Suprapubic skin (tissue), 4 donors: ENCODE measurements around the gene RGS7BP. TPM values are rescaled to one million over a fixed set of nuclear protein-coding genes. Genes with fewer than 3 reads are reported as not detected.

Experiments used
- DNase-seq, 2 donors: peaks; one replicate each; pipeline ENCODE4 v3.0.0-alpha.2; 2019; ENCODE audit warnings: low spot score in 2 of 2
- H3K27ac ChIP-seq: fragments of 200-600 bp; sonication (generic); one replicate; pipeline ENCODE4 v1.5.1; 2019
- H3K27me3 ChIP-seq: fragments of 200-600 bp; sonication (generic); one replicate; pipeline ENCODE4 v1.5.1; 2019
- H3K36me3 ChIP-seq: fragments of 200-600 bp; sonication (generic); one replicate; pipeline ENCODE4 v1.5.1; 2019
- H3K4me1 ChIP-seq: fragments of 200-600 bp; sonication (generic); one replicate; pipeline ENCODE4 v1.5.1; 2019
- H3K4me3 ChIP-seq: fragments of 200-600 bp; sonication (generic); one replicate; pipeline ENCODE4 v1.5.1; 2019; ENCODE audit warnings: mild to moderate bottlenecking
- H3K9me3 ChIP-seq: fragments of 200-600 bp; sonication (generic); one replicate; pipeline ENCODE4 v1.5.1; 2019
- EP300 ChIP-seq: sonication (generic); formaldehyde crosslinking; IDR thresholded peaks from one replicate; pipeline ENCODE4 v1.6.1; 2017; ENCODE audit warnings: antibody characterized with exemption
- POLR2A ChIP-seq, 2 donors: fragments of 450-650 bp; IDR thresholded peaks; one replicate each; pipeline ENCODE4 v1.6.1; 2017; ENCODE audit warnings: antibody characterized with exemption in 2 of 2, mild to moderate bottlenecking in 2 of 2, moderate library complexity in 2 of 2
- POLR2AphosphoS5 ChIP-seq, 3 donors: sonication (generic); formaldehyde crosslinking; IDR thresholded peaks; one replicate each; pipeline ENCODE4 v1.6.1; 2017; ENCODE audit warnings: antibody characterized with exemption in 3 of 3
- WGBS: methylation state at CpG from one replicate; pipeline ENCODE4 v1.1.5; 2018; 5-methylcytosine and 5-hydroxymethylcytosine counted together
- total RNA-seq, 4 donors: library from RNA; depleted of rRNA; stranded (reverse); fragments of >200 nt; gene quantifications; one replicate each; pipeline ENCODE4 v1.1.0, GENCODE V29; 2016
- TF ChIP-seq, protein P1 (sequence below), 2 donors: fragments of 200-600 bp in 1 of 2; fragments of 450-650 bp in 1 of 2; sonication (generic) in 1 of 2; IDR thresholded peaks; one replicate each; pipeline ENCODE4 v1.5.1; 2016 to 2019; ENCODE audit warnings: antibody characterized with exemption in 2 of 2, mild to moderate bottlenecking in 1 of 2, moderate library complexity in 1 of 2

RGS7BP gene
- total RNA-seq, 4 donors from 2014 or later: 0.55 to 2.2 (median 1.4) TPM; not detected in 1

DNA sequence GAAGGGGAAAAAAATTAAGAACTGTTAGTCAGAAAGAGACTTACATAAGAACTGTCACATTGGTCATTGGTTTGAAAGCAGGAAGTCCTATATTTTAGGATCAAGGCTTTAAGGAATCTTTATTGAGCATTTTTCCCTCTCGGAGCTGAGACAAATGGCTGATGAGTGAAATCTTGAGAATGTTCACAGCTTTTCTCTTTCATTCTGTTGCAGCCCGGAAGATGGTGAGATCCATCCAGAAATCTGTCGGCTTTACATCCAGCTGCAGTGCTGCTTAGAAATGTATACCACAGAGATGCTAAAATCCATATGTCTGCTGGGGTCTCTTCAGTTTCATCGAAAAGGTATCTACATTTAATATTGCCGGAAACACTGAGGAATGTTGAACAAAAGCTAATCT lies 69.7 kb downstream of the RGS7BP start:
- no peak for TF ChIP-seq POLR2A (IDR thresholded peaks at IDR 0.05)
- TF ChIP-seq POLR2AphosphoS5 (IDR thresholded peaks at IDR 0.05): no peak
- TF ChIP-seq, protein P1, sequence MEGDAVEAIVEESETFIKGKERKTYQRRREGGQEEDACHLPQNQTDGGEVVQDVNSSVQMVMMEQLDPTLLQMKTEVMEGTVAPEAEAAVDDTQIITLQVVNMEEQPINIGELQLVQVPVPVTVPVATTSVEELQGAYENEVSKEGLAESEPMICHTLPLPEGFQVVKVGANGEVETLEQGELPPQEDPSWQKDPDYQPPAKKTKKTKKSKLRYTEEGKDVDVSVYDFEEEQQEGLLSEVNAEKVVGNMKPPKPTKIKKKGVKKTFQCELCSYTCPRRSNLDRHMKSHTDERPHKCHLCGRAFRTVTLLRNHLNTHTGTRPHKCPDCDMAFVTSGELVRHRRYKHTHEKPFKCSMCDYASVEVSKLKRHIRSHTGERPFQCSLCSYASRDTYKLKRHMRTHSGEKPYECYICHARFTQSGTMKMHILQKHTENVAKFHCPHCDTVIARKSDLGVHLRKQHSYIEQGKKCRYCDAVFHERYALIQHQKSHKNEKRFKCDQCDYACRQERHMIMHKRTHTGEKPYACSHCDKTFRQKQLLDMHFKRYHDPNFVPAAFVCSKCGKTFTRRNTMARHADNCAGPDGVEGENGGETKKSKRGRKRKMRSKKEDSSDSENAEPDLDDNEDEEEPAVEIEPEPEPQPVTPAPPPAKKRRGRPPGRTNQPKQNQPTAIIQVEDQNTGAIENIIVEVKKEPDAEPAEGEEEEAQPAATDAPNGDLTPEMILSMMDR (IDR thresholded peaks at IDR 0.05): no peak
- no peak for TF ChIP-seq EP300
- Histone ChIP-seq H3K4me3 (no peak overlapping the region), H3K9me3 (no peaks in the 10 kb centered on the region), H3K36me3 (no peaks in the 10 kb centered on the region), H3K27me3 (no peaks in the 10 kb centered on the region), H3K4me1 (no peaks in the 10 kb centered on the region), H3K27ac (no peak overlapping the region)
- no peak for DNase-seq
- WGBS: 73% methylated on average over 5 of the region's 5 CpGs

DNA sequence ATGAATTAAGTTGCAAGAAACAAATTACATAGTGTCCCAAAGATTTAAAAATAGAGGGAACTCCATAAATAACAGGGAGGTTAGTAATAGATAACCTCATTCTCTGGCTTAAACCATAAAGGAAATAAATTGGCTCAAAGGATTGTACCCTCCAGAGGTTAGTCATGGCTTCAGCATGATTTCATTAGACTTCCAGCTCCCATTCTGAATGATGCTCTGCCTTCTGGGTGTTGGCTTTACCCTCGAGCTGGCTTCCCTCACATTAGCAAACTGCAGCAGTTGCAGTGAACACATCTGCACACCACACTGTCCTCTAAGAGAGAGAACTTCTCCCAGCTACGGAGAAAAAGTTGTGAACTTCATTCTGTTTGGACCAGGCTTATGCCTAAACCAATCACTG lies 70.4 kb downstream of the RGS7BP start:
- no peak overlapping the region for H3K27ac ChIP-seq
- H3K27me3 ChIP-seq: no peaks in the 10 kb centered on the region
- H3K4me1 ChIP-seq: no peaks in the 10 kb centered on the region
- TF ChIP-seq POLR2AphosphoS5 (IDR thresholded peaks at IDR 0.05): no peak
- TF ChIP-seq EP300: no peak
- TF ChIP-seq, protein P1 (IDR thresholded peaks at IDR 0.05): no peak
- no peak for TF ChIP-seq POLR2A (IDR thresholded peaks at IDR 0.05)
- H3K36me3 ChIP-seq: no peaks in the 10 kb centered on the region
- no peaks in the 10 kb centered on the region for H3K9me3 ChIP-seq
- 61% methylated on average over 2 of the region's 2 CpGs for WGBS
- no peak for DNase-seq
- H3K4me3 ChIP-seq: no peak overlapping the region

DNA sequence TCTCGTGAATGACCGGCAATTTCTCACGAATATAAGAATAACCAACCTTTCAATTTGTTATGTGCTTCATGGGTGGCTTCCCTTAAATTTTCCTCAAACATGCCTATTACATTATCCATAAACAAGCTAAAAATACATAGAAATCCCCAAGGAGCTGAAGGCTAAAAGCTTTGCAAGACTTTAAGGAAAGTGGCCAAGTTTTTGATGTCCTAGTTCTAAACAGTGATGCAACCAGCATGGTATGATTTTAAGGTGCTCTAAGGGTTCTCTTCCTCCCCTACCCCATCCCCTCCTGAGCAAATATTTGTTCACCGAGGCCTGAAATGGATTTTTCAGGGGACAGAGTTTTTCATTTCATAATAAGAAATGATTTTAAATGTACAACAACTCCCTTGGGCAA lies 79.8 kb downstream of the RGS7BP start:
- no peaks in the 10 kb centered on the region for H3K9me3 ChIP-seq
- TF ChIP-seq POLR2AphosphoS5 (IDR thresholded peaks at IDR 0.05) (no peak), POLR2A (IDR thresholded peaks at IDR 0.05) (no peak), EP300 (no peak)
- TF ChIP-seq, protein P1 (IDR thresholded peaks at IDR 0.05): no peak
- H3K27me3 ChIP-seq: no peaks in the 10 kb centered on the region
- DNase-seq: no peak
- no peak overlapping the region for H3K27ac ChIP-seq
- H3K4me3 ChIP-seq: no peak overlapping the region
- no peaks in the 10 kb centered on the region for H3K36me3 ChIP-seq
- 33% methylated on average over 4 of the region's 4 CpGs for WGBS
- H3K4me1 ChIP-seq: no peaks in the 10 kb centered on the region

DNA sequence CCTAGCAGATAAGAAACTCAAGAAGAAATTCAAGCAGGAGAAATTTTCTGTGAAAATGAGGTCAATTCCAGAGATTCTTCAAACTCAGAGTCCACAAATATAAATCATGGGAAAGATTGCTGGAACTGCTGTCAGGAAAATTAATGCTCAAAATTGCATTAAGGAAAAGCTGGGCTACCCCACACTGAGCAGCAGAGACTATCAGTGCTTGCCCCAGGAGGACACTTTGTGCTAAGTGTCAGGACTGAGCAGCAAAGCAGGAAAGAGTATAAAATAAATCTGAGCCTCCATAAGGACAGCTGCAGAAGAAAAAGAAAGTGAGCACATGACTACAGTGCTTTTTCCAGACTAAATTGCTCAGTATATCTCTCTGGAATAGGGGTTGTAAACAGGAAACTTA lies 81.6 kb downstream of the RGS7BP start:
- Histone ChIP-seq H3K4me3 (no peak overlapping the region), H3K4me1 (no peaks in the 10 kb centered on the region), H3K9me3 (no peaks in the 10 kb centered on the region), H3K27me3 (no peaks in the 10 kb centered on the region), H3K36me3 (no peaks in the 10 kb centered on the region), H3K27ac (no peak overlapping the region)
- TF ChIP-seq, protein P1 (IDR thresholded peaks at IDR 0.05): no peak
- TF ChIP-seq POLR2A (IDR thresholded peaks at IDR 0.05): no peak
- TF ChIP-seq EP300: no peak
- TF ChIP-seq POLR2AphosphoS5 (IDR thresholded peaks at IDR 0.05): no peak
- DNase-seq: no peak

DNA sequence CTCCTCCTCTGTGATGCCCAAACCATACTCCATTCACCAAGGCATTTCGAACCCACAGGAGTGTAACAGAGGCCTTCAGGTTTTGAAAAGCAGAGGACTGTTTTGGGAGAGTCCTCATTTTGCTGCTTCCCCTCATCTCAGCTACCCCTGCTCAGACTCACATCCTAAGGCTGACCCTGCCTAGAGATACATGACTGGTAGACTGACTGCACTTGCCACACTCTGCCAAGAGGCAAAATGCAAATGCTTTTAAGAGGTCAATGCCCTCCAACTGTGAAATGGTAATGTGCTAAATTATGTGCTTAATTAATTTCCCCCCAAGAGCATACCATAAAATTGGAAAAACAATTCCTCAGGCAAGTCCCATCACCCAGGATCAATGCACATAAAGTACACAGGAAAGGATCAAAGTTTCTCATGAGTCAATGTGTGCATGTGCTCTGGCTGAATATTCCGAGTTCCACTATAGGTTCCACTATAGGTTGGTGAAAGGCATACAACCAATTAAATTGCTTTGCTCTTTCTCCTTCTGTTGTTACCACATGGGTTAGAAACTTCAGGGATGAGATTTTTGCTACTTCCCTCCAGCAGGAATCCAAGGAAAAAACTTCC lies 87.0 kb downstream of the RGS7BP start:
- H3K27ac ChIP-seq: no peak overlapping the region
- TF ChIP-seq POLR2AphosphoS5 (IDR thresholded peaks at IDR 0.05): no peak
- TF ChIP-seq EP300: no peak
- no peak for TF ChIP-seq POLR2A (IDR thresholded peaks at IDR 0.05)
- TF ChIP-seq, protein P1 (IDR thresholded peaks at IDR 0.05): no peak
- DNase-seq: no peak
- no peaks in the 10 kb centered on the region for H3K9me3 ChIP-seq
- H3K4me1 ChIP-seq: no peaks in the 10 kb centered on the region
- no peaks in the 10 kb centered on the region for H3K36me3 ChIP-seq
- H3K4me3 ChIP-seq: no peak overlapping the region
- H3K27me3 ChIP-seq: no peaks in the 10 kb centered on the region
- WGBS: 33% methylated on average over 2 of the region's 2 CpGs
